Measurements from ENCODE around the gene CHD2. TPM values are rescaled to one million over a fixed set of nuclear protein-coding genes. Genes with fewer than 3 reads are reported as not detected.

Gene CHD2
- total and polyA plus RNA-seq, 4 experiments from 2014 or later: 28.4 to 351 (median 224) TPM

DNA sequence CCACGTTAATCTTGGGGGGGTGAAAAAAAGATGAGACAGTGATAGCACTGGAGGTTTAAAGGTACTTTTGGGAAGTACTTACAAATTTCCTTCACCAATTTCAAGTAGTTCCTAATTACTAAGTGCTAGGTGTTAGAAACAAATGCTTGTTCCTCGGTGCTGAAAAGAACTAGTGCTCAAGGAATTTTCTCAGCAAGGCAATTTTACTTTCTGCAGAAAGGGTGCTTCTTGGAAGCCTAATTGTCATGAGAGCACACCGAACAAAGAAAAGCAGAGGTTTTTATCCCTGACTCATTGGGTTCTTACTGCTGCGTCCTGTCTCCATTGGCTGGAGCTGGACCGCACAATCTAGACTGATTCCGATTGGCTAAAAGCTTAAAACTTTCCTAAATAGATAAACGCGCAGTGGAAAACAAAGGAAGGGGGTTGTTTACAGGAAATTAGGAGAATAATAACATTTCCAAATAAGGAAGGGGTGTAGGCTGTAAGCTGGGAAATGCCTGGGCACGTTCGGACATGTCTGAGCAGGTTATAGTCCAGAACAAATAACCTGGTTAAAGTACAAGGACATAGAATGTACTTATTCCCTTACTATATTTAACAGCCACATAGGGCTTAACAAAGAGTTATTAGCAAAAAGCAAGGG is 49.6 kb downstream of the CHD2 start:
- Histone ChIP-seq H3K27ac (ENCODE audit: low read depth, low read length) (no peak overlapping the region), H3K36me3 (ENCODE audit: insufficient read depth, low read length) (peaks cover 89% of the 10 kb centered on the region), H3K4me3 (ENCODE audit: low read length in 2 of 2) (no peak overlapping the region), H3K9me3 (ENCODE audit: control insufficient read depth in 1 of 2, low read length in 2 of 2) (peaks cover 6 to 14% of the 10 kb centered on the region in 2 donors), H3K27me3 (ENCODE audit: insufficient read depth, low read length) (no peaks in the 10 kb centered on the region), H3K4me1 (ENCODE audit: insufficient read depth, low read length) (no peaks in the 10 kb centered on the region)
- CTCF ChIA-PET (ENCODE audit: partially characterized antibody): interaction anchor here (1.1 kb wide), 1 partner anchor 12 kb away, joined by 4 read pairs; no protein-coding TSS in a partner anchor
- Mint-ChIP-seq H3K4me3 (peak overlapping the region in 1 of 8 donors; percentile 15), H3K9me3 (peaks cover 0 to 46% (median 30%) of the 10 kb centered on the region in 8 donors), H3K27ac (peak overlapping the region in 4 of 7 donors; percentile 12 to 77 (median 52)), H3K36me3 (peaks cover 84 to 89% of the 10 kb centered on the region in 2 donors), H3K27me3 (no peaks in the 10 kb centered on the region), H3K4me1 (peaks cover 5 to 12% (median 6%) of the 10 kb centered on the region in 4 donors)
- intact Hi-C loops (cut with micrococcal nuclease): no loop called here
- DNase-seq: no peak
- POLR2A ChIA-PET (ENCODE audit: partially characterized antibody): no interaction called here

DNA sequence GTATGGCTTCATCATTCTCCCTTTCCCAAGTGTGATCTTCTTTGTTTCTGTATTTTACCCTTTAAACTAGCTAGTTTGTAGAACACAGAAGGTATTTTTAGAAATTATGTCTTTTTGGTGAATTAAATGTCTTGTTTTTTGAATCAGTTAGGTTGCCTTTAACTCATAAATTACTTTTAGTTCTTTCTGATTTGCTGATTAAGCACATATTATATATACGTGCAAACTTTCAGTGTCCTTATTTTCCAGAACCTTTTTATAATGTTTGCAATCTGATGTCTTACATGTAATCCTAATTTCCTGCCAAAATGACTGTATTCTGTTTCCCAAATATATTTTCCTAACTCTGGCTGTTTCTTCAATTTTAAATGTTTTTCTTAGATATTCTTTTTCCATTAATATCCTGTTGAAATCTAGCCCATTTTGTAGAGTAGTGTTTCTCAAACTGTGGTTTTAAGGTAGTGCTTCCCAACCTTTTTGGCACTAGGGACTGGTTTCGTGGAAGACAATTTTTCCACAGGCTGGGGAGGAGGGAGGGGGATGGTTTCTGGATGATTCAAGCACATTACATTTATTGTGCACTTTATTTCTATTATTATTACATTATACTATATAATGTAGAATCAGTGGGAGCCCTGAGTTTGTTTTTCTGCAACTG is 51.8 kb downstream of the CHD2 start:
- DNase-seq: no peak
- H3K9me3 ChIP-seq (ENCODE audit: control insufficient read depth in 1 of 2, low read length in 2 of 2): peaks cover 6 to 14% of the 10 kb centered on the region in 2 donors
- ChIA-PET CTCF (ENCODE audit: partially characterized antibody) (interaction anchor here (1.0 to 1.5 kb wide), 3 partner anchors 7 to 22 kb away, joined by 3 to 4 read pairs (median 3); no protein-coding TSS in a partner anchor), POLR2A (ENCODE audit: partially characterized antibody) (no interaction called here)
- H3K27me3 ChIP-seq (ENCODE audit: insufficient read depth, low read length): no peaks in the 10 kb centered on the region
- no peak overlapping the region for H3K4me3 ChIP-seq (ENCODE audit: low read length in 2 of 2)
- peaks cover 10% of the 10 kb centered on the region for H3K4me1 ChIP-seq (ENCODE audit: insufficient read depth, low read length)
- Mint-ChIP-seq H3K4me1 (peaks cover 7 to 18% (median 15%) of the 10 kb centered on the region in 4 donors), H3K36me3 (peaks cover 79 to 94% of the 10 kb centered on the region in 2 donors), H3K27me3 (no peaks in the 10 kb centered on the region), H3K9me3 (peaks cover 0 to 45% (median 30%) of the 10 kb centered on the region in 8 donors), H3K27ac (peak overlapping the region in 2 of 7 donors; percentile 43 to 61), H3K4me3 (no peak overlapping the region)
- H3K36me3 ChIP-seq (ENCODE audit: insufficient read depth, low read length): peaks cover 91% of the 10 kb centered on the region
- no peak overlapping the region for H3K27ac ChIP-seq (ENCODE audit: low read depth, low read length)
- intact Hi-C loops (cut with micrococcal nuclease): no loop called here

DNA sequence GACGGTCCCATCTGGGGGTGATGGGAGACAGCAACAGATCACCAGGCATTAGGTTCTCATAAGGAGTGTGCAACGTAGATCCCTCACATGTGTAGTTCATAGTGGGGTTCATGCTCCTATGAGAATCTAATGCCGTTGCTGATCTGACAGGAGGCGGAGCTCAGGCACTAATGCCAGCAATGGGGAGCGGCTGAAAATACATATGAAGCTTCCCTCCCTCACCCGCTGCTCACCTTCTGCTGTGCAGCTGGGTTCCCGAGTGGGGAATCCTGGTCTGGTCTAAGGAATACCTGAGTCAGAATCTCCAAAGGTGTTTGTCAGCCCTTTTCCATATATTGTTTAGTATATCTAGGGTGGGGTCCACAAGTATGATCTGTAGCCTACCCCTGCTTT is 52.3 kb downstream of the CHD2 start:
- H3K27ac ChIP-seq (ENCODE audit: low read depth, low read length): no peak overlapping the region
- H3K27me3 ChIP-seq (ENCODE audit: insufficient read depth, low read length): no peaks in the 10 kb centered on the region
- Mint-ChIP-seq H3K9me3 (peaks cover 0 to 40% (median 25%) of the 10 kb centered on the region in 8 donors), H3K4me3 (no peak overlapping the region), H3K36me3 (peaks cover 79 to 94% of the 10 kb centered on the region in 2 donors), H3K27me3 (no peaks in the 10 kb centered on the region), H3K4me1 (peaks cover 11 to 22% (median 17%) of the 10 kb centered on the region in 4 donors), H3K27ac (peak overlapping the region in 1 of 7 donors; percentile 35)
- DNase-seq: no peak
- H3K9me3 ChIP-seq (ENCODE audit: control insufficient read depth in 1 of 2, low read length in 2 of 2): peaks cover 6 to 14% of the 10 kb centered on the region in 2 donors
- no peak overlapping the region for H3K4me3 ChIP-seq (ENCODE audit: low read length in 2 of 2)
- POLR2A ChIA-PET (ENCODE audit: partially characterized antibody): no interaction called here
- CTCF ChIA-PET (ENCODE audit: partially characterized antibody): interaction anchor here (1.0 to 1.5 kb wide), 3 partner anchors 8 to 22 kb away, joined by 3 to 4 read pairs (median 3); no protein-coding TSS in a partner anchor
- intact Hi-C loops (cut with micrococcal nuclease): no loop called here
- H3K36me3 ChIP-seq (ENCODE audit: insufficient read depth, low read length): peaks cover 90% of the 10 kb centered on the region
- peaks cover 16% of the 10 kb centered on the region for H3K4me1 ChIP-seq (ENCODE audit: insufficient read depth, low read length)

DNA sequence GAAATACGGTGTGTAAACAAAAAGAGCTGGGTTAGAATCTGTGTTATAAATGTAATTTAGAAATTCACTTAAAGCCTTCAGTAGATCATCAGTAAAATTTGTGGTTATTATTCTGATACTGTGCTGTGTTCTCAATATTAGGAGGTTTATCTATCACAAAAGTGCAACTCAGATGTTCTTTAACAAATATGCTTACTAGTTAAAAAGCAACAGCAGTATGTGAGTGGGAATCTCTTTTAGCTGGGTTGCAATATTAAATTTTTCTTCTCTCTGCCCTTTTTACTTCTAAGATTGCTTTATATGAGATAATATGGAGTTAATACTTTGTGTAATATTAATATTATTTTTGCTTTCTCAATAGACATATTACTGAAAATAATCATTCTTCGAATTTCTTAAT is 53.4 kb downstream of the CHD2 start:
- DNase-seq: no peak
- intact Hi-C loops (cut with micrococcal nuclease): no loop called here
- Histone ChIP-seq H3K27ac (ENCODE audit: low read depth, low read length) (no peak overlapping the region), H3K4me1 (ENCODE audit: insufficient read depth, low read length) (peaks cover 24% of the 10 kb centered on the region), H3K36me3 (ENCODE audit: insufficient read depth, low read length) (peaks cover 81% of the 10 kb centered on the region), H3K27me3 (ENCODE audit: insufficient read depth, low read length) (no peaks in the 10 kb centered on the region), H3K4me3 (ENCODE audit: low read length in 2 of 2) (no peak overlapping the region), H3K9me3 (ENCODE audit: control insufficient read depth in 1 of 2, low read length in 2 of 2) (peaks cover 6 to 14% of the 10 kb centered on the region in 2 donors)
- POLR2A ChIA-PET (ENCODE audit: partially characterized antibody): interaction anchor here (0.8 to 1.3 kb wide), 5 partner anchors 9 to 145 kb away, joined by 3 read pairs; no protein-coding TSS in a partner anchor
- peaks cover 0 to 29% (median 16%) of the 10 kb centered on the region in 8 donors for H3K9me3 Mint-ChIP-seq
- peak overlapping the region in 3 of 7 donors; percentile 16 to 43 (median 21) for H3K27ac Mint-ChIP-seq
- CTCF ChIA-PET (ENCODE audit: partially characterized antibody): interaction anchor here (0.6 to 1.5 kb wide), 5 partner anchors 9 to 156 kb away, joined by 3 to 6 read pairs (median 3); no protein-coding TSS in a partner anchor
- H3K4me1 Mint-ChIP-seq: peaks cover 19 to 33% (median 27%) of the 10 kb centered on the region in 4 donors
- H3K27me3 Mint-ChIP-seq: no peaks in the 10 kb centered on the region
- H3K36me3 Mint-ChIP-seq: peaks cover 76 to 93% of the 10 kb centered on the region in 2 donors
- H3K4me3 Mint-ChIP-seq: no peak overlapping the region

DNA sequence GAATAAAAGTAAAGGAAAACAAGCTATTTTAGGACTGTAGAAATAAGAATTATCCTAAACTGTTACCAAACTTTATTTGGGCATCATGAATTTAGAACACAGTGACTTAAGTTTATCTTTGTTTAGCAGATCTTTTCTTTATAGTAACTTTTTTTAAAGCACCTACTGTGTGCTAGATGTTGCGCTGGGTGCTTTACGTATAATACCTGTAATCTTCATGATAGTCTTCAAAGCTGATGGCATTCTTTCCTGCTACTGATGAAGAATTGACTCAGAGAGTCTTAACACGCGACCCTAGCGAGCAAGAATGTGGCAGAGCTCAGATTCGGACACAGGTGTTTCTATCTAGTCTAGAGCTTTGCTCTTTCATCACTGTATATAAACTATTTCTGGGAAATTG is 53.9 kb downstream of the CHD2 start:
- Mint-ChIP-seq H3K27ac (no peak overlapping the region), H3K27me3 (no peaks in the 10 kb centered on the region), H3K36me3 (peaks cover 76 to 93% of the 10 kb centered on the region in 2 donors), H3K4me3 (no peak overlapping the region), H3K4me1 (peaks cover 21 to 38% (median 31%) of the 10 kb centered on the region in 4 donors), H3K9me3 (peaks cover 0 to 24% (median 11%) of the 10 kb centered on the region in 8 donors)
- ChIA-PET POLR2A (ENCODE audit: partially characterized antibody) (interaction anchor here (0.8 to 1.3 kb wide), 5 partner anchors 10 to 145 kb away, joined by 3 read pairs; no protein-coding TSS in a partner anchor), CTCF (ENCODE audit: partially characterized antibody) (interaction anchor here (0.6 to 1.5 kb wide), 6 partner anchors 26 to 156 kb away, joined by 3 to 6 read pairs (median 3); no protein-coding TSS in a partner anchor)
- peaks cover 29% of the 10 kb centered on the region for H3K4me1 ChIP-seq (ENCODE audit: insufficient read depth, low read length)
- DNase-seq: no peak
- H3K4me3 ChIP-seq (ENCODE audit: low read length in 2 of 2): no peak overlapping the region
- no peak overlapping the region for H3K27ac ChIP-seq (ENCODE audit: low read depth, low read length)
- H3K27me3 ChIP-seq (ENCODE audit: insufficient read depth, low read length): no peaks in the 10 kb centered on the region
- intact Hi-C loops (cut with micrococcal nuclease): no loop called here
- peaks cover 6 to 10% of the 10 kb centered on the region in 2 donors for H3K9me3 ChIP-seq (ENCODE audit: control insufficient read depth in 1 of 2, low read length in 2 of 2)
- peaks cover 81% of the 10 kb centered on the region for H3K36me3 ChIP-seq (ENCODE audit: insufficient read depth, low read length)

DNA sequence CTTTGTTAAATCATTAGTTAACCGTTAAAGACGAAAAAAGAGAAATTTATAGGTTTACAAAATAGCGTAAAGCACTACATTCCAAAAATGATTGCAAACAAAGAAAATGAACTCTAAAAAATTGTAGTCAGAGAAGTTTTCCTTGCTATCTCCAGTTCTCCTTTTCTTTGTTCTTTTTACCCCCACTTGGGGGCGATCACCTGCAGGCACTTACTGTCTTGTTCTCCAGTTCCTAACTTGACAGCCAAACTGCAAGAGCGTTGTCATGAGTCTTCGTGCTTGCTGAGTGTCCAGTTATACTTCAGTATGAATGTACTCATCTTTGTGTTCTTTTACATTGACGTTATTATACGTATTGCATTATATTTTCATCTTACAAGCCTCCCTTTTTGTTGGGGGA is 54.5 kb downstream of the CHD2 start:
- Histone ChIP-seq H3K4me3 (ENCODE audit: low read length in 2 of 2) (no peak overlapping the region), H3K27ac (ENCODE audit: low read depth, low read length) (no peak overlapping the region), H3K4me1 (ENCODE audit: insufficient read depth, low read length) (peaks cover 29% of the 10 kb centered on the region), H3K27me3 (ENCODE audit: insufficient read depth, low read length) (no peaks in the 10 kb centered on the region), H3K36me3 (ENCODE audit: insufficient read depth, low read length) (peaks cover 81% of the 10 kb centered on the region), H3K9me3 (ENCODE audit: control insufficient read depth in 1 of 2, low read length in 2 of 2) (peaks cover 3 to 4% of the 10 kb centered on the region in 2 donors)
- Mint-ChIP-seq H3K36me3 (peaks cover 76 to 93% of the 10 kb centered on the region in 2 donors), H3K9me3 (peaks cover 0 to 18% (median 6%) of the 10 kb centered on the region in 8 donors), H3K4me1 (peaks cover 23 to 41% (median 34%) of the 10 kb centered on the region in 4 donors), H3K27ac (peak overlapping the region in 2 of 7 donors; percentile 25 to 62), H3K4me3 (no peak overlapping the region), H3K27me3 (no peaks in the 10 kb centered on the region)
- intact Hi-C loops (cut with micrococcal nuclease): no loop called here
- DNase-seq: no peak
- ChIA-PET CTCF (ENCODE audit: partially characterized antibody) (interaction anchor here (1.0 to 1.5 kb wide), 3 partner anchors 26 to 75 kb away, joined by 3 read pairs; no protein-coding TSS in a partner anchor), POLR2A (ENCODE audit: partially characterized antibody) (interaction anchor here (1.2 to 1.3 kb wide), 4 partner anchors 10 to 61 kb away, joined by 3 to 4 read pairs (median 3); no protein-coding TSS in a partner anchor)

Measured in CD4-positive, alpha-beta memory T cell (primary cell).